Measurements from ENCODE around the gene SLC25A22. TPM values are rescaled to one million over a fixed set of nuclear protein-coding genes. Genes with fewer than 3 reads are reported as not detected.

SLC25A22 gene
- polyA plus RNA-seq, 1 of the 3 experiments (the other 2 are of a cell fraction): 50.9 TPM

DNA sequence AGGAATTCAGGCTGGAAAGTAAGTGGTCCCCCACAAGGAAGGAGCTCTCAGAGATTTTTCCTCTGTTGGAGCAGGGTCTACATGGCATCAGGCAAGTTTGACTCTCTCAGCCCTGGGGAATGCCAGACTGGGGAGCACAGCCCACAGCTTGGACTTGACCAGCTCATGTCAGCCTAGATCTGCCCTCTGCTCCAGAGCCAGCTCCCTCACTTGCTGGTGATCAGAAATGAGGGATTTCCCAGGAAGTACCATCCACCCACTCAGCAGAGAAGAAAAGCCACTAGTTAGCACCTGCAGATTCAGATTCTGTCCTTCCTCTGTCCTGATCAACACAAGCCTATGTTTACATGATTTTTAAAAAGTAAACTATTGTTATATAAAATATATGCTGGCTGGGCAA lies 37.8 kb downstream of the SLC25A22 start (continued):
- TF ChIP-seq, protein P1, sequence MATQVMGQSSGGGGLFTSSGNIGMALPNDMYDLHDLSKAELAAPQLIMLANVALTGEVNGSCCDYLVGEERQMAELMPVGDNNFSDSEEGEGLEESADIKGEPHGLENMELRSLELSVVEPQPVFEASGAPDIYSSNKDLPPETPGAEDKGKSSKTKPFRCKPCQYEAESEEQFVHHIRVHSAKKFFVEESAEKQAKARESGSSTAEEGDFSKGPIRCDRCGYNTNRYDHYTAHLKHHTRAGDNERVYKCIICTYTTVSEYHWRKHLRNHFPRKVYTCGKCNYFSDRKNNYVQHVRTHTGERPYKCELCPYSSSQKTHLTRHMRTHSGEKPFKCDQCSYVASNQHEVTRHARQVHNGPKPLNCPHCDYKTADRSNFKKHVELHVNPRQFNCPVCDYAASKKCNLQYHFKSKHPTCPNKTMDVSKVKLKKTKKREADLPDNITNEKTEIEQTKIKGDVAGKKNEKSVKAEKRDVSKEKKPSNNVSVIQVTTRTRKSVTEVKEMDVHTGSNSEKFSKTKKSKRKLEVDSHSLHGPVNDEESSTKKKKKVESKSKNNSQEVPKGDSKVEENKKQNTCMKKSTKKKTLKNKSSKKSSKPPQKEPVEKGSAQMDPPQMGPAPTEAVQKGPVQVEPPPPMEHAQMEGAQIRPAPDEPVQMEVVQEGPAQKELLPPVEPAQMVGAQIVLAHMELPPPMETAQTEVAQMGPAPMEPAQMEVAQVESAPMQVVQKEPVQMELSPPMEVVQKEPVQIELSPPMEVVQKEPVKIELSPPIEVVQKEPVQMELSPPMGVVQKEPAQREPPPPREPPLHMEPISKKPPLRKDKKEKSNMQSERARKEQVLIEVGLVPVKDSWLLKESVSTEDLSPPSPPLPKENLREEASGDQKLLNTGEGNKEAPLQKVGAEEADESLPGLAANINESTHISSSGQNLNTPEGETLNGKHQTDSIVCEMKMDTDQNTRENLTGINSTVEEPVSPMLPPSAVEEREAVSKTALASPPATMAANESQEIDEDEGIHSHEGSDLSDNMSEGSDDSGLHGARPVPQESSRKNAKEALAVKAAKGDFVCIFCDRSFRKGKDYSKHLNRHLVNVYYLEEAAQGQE (IDR thresholded peaks at IDR 0.05; ENCODE audit: low read depth, low read length): no peak
- TF ChIP-seq, protein P2, sequence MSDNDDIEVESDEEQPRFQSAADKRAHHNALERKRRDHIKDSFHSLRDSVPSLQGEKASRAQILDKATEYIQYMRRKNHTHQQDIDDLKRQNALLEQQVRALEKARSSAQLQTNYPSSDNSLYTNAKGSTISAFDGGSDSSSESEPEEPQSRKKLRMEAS (IDR thresholded peaks at IDR 0.05; ENCODE audit: low read depth): no peak
- TF ChIP-seq RAD21 (IDR thresholded peaks at IDR 0.05; ENCODE audit: low read length) (no peak), RCOR1 (IDR thresholded peaks at IDR 0.05; ENCODE audit: low read length) (no peak), RFX5 (IDR thresholded peaks at IDR 0.05; ENCODE audit: low read length) (no peak), TAF1 (IDR thresholded peaks at IDR 0.05; ENCODE audit: borderline replicate concordance, low read depth, low read length) (no peak), NFIC (IDR thresholded peaks at IDR 0.05; ENCODE audit: borderline replicate concordance) (no peak), POLR2AphosphoS5 (IDR thresholded peaks at IDR 0.05; ENCODE audit: low read depth, low read length) (no peak)
- TF ChIP-seq, protein P3, sequence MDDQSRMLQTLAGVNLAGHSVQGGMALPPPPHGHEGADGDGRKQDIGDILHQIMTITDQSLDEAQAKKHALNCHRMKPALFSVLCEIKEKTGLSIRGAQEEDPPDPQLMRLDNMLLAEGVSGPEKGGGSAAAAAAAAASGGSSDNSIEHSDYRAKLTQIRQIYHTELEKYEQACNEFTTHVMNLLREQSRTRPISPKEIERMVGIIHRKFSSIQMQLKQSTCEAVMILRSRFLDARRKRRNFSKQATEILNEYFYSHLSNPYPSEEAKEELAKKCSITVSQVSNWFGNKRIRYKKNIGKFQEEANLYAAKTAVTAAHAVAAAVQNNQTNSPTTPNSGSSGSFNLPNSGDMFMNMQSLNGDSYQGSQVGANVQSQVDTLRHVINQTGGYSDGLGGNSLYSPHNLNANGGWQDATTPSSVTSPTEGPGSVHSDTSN (IDR thresholded peaks at IDR 0.05): no peak

DNA sequence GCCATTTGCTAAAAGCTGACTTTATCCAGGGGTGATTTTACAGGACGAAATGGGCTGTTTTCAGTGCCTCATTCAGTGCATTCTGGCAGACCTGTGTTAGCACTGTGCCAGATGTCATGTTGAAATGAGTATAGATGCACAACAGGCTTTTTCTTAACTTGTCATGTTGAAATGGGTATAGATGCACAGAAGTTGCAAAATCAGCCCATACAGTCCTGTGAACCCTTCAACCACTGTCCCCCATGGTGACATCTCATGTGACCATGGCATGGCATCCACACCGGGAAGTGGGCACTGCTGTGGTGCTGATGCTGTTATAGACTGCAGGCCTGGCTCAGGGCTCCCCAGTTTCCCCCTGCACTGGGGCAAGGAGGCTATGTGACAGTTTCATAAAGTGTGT lies 48.4 kb downstream of the SLC25A22 start:
- Histone ChIP-seq H3K79me2 (ENCODE audit: insufficient read depth) (peaks cover 68% of the 10 kb centered on the region), H3K4me1 (ENCODE audit: control insufficient read depth in 1 of 2, insufficient read depth in 2 of 2, low read depth in 1 of 2, low read length in 1 of 2) (peaks cover 0 to 16% of the 10 kb centered on the region in 2 experiments; a peak in 3 of 4 replicates), H3K9me3 (no peaks in the 10 kb centered on the region), H3K9ac (no peak overlapping the region), H2AFZ (ENCODE audit: low read depth) (no peak overlapping the region), H3K27ac (ENCODE audit: low read depth in 2 of 2, low read length in 1 of 2) (no peak overlapping the region), H4K20me1 (ENCODE audit: insufficient read depth) (peaks cover 5% of the 10 kb centered on the region), H3K27me3 (ENCODE audit: insufficient read depth) (no peaks in the 10 kb centered on the region), H3F3A (replicated peaks; ENCODE audit: insufficient read depth) (no peaks in the 10 kb centered on the region), H3K9me2 (no peaks in the 10 kb centered on the region), H3K4me3 (ENCODE audit: low read depth in 2 of 2, low read length in 1 of 2) (no peak overlapping the region), H3K36me3 (replicated peaks in 1 of 2; ENCODE audit: control insufficient read depth in 1 of 2, insufficient read depth in 2 of 2, low read length in 1 of 2) (no peaks in the 10 kb centered on the region), H3K4me2 (no peak overlapping the region)
- ChIA-PET POLR2A (no interaction called here), CTCF (interaction anchor here (0.8 to 8.0 kb wide), 4 partner anchors 8 to 24 kb away, joined by 4 to 94 read pairs (median 30); no protein-coding TSS in a partner anchor)
- TF ChIP-seq IRF3 (IDR thresholded peaks at IDR 0.05; ENCODE audit: low read depth, low read length): no peak
- no peak for TF ChIP-seq RFX5 (IDR thresholded peaks at IDR 0.05; ENCODE audit: low read length)
- TF ChIP-seq TEAD4 (IDR thresholded peaks at IDR 0.05; ENCODE audit: borderline replicate concordance, insufficient read depth): no peak
- no peak for TF ChIP-seq JUND (IDR thresholded peaks at IDR 0.05)
- TF ChIP-seq ELF1 (IDR thresholded peaks at IDR 0.05): no peak
- no peak for TF ChIP-seq EP300 (IDR thresholded peaks at IDR 0.05; ENCODE audit: borderline replicate concordance in 1 of 2, low read depth in 1 of 2, low read length in 1 of 2)
- TF ChIP-seq, protein P4, sequence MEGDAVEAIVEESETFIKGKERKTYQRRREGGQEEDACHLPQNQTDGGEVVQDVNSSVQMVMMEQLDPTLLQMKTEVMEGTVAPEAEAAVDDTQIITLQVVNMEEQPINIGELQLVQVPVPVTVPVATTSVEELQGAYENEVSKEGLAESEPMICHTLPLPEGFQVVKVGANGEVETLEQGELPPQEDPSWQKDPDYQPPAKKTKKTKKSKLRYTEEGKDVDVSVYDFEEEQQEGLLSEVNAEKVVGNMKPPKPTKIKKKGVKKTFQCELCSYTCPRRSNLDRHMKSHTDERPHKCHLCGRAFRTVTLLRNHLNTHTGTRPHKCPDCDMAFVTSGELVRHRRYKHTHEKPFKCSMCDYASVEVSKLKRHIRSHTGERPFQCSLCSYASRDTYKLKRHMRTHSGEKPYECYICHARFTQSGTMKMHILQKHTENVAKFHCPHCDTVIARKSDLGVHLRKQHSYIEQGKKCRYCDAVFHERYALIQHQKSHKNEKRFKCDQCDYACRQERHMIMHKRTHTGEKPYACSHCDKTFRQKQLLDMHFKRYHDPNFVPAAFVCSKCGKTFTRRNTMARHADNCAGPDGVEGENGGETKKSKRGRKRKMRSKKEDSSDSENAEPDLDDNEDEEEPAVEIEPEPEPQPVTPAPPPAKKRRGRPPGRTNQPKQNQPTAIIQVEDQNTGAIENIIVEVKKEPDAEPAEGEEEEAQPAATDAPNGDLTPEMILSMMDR (IDR thresholded peaks at IDR 0.05): no peak
- no peak for TF ChIP-seq NRF1 (IDR thresholded peaks at IDR 0.05; ENCODE audit: low read depth, low read length)
- no peak for TF ChIP-seq USF2 (IDR thresholded peaks at IDR 0.05; ENCODE audit: borderline replicate concordance, low read depth, low read length)
- no peak for TF ChIP-seq EZH2phosphoT487 (IDR thresholded peaks at IDR 0.05; ENCODE audit: borderline replicate concordance, low read depth)
- WGBS (ENCODE audit: low lambda C conversion rate): 78% methylated on average over 1 of the region's 2 CpGs
- no peak for DNase-seq
